ENCODE results near the gene RAP2B.

DNA sequence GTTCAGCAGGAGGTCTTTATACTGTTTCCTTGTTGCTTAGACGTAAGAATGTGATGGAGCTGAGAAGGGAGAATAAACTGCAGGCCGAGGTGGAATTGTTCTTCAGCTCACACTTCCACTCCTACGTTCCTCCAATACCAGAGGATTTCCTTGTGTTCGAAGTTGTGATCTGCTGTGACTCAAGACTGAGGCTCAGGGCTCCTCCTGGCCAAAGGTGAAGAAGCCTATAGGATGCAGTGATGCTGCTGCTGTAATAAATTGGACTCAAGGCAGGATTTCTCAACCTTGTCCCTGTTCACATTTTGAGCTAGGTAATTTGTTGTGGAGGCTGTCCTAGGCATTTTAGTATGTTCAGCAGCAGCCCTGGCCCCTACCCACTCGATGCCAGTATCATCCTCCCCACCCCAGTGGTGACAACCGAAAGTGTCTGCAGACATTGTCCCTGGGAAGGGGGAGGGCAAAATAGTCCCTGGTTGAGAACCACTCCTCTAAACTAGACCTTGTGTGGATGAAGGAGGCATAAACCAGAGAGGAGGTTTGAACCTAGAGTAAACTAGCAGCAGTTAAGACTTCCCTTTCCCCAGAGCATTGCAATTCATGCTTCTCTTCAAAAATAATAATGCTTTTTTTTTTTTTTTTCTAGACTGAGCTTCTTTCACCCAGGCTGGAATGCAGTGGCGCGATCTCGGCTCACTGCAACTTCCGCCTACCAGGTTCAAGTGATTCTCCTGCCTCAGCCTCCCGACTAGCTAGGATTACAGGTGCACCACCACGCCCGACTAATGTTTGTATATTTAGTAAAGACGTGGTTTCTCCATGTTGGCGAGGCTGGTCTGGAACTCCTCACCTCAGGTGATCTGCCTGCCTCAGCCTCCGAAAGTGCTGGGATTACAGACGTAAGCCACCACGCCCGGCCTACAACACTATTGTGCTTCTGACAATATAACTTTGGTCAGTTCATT is 11.1 kb downstream of the RAP2B start:
- TF ChIP-seq, protein P1, sequence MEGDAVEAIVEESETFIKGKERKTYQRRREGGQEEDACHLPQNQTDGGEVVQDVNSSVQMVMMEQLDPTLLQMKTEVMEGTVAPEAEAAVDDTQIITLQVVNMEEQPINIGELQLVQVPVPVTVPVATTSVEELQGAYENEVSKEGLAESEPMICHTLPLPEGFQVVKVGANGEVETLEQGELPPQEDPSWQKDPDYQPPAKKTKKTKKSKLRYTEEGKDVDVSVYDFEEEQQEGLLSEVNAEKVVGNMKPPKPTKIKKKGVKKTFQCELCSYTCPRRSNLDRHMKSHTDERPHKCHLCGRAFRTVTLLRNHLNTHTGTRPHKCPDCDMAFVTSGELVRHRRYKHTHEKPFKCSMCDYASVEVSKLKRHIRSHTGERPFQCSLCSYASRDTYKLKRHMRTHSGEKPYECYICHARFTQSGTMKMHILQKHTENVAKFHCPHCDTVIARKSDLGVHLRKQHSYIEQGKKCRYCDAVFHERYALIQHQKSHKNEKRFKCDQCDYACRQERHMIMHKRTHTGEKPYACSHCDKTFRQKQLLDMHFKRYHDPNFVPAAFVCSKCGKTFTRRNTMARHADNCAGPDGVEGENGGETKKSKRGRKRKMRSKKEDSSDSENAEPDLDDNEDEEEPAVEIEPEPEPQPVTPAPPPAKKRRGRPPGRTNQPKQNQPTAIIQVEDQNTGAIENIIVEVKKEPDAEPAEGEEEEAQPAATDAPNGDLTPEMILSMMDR (IDR thresholded peaks at IDR 0.05; ENCODE audit: insufficient read depth, low read length), result no peak
- TF ChIP-seq, protein P2, sequence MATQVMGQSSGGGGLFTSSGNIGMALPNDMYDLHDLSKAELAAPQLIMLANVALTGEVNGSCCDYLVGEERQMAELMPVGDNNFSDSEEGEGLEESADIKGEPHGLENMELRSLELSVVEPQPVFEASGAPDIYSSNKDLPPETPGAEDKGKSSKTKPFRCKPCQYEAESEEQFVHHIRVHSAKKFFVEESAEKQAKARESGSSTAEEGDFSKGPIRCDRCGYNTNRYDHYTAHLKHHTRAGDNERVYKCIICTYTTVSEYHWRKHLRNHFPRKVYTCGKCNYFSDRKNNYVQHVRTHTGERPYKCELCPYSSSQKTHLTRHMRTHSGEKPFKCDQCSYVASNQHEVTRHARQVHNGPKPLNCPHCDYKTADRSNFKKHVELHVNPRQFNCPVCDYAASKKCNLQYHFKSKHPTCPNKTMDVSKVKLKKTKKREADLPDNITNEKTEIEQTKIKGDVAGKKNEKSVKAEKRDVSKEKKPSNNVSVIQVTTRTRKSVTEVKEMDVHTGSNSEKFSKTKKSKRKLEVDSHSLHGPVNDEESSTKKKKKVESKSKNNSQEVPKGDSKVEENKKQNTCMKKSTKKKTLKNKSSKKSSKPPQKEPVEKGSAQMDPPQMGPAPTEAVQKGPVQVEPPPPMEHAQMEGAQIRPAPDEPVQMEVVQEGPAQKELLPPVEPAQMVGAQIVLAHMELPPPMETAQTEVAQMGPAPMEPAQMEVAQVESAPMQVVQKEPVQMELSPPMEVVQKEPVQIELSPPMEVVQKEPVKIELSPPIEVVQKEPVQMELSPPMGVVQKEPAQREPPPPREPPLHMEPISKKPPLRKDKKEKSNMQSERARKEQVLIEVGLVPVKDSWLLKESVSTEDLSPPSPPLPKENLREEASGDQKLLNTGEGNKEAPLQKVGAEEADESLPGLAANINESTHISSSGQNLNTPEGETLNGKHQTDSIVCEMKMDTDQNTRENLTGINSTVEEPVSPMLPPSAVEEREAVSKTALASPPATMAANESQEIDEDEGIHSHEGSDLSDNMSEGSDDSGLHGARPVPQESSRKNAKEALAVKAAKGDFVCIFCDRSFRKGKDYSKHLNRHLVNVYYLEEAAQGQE (IDR thresholded peaks at IDR 0.05; ENCODE audit: insufficient replicate concordance, low read depth), result no peak

Measured in HL-60 (cell line).